ENCODE data around the gene COLEC12.
"Not testable (repeated sequence)": the region's sequence is repeated elsewhere in the genome, so short reads cannot be mapped to it uniquely, and the experiment has no call there.

Gene COLEC12

GRCh38 chr18:306608-307255 is 193.8 kb downstream of the COLEC12 start:
- no peaks in the 10 kb centered on the region for H3K9me3 ChIP-seq (ENCODE audit: control insufficient read depth, low read length)
- H3K27me3 ChIP-seq (replicated peaks; ENCODE audit: control insufficient read depth, insufficient read depth, low read length): peaks cover 17% of the 10 kb centered on the region
- H3K4me1 ChIP-seq (ENCODE audit: control insufficient read depth, insufficient read depth, low read length): no peaks in the 10 kb centered on the region
- H3K4me3 ChIP-seq (ENCODE audit: low read length): no peak overlapping the region
- no peak overlapping the region for H3K9ac ChIP-seq (ENCODE audit: low read length)
- no peak for DNase-seq (ENCODE audit: low read depth)
- no peaks in the 10 kb centered on the region for H3K36me3 ChIP-seq (ENCODE audit: control insufficient read depth, insufficient read depth, low read length, severe bottlenecking)

GRCh38 chr18:305003-305501 is 195.4 kb downstream of the COLEC12 start:
- H3K9ac ChIP-seq (ENCODE audit: low read length): no peak overlapping the region
- no peak for DNase-seq (ENCODE audit: low read depth)
- no peaks in the 10 kb centered on the region for H3K36me3 ChIP-seq (ENCODE audit: control insufficient read depth, insufficient read depth, low read length, severe bottlenecking)
- H3K9me3 ChIP-seq (ENCODE audit: control insufficient read depth, low read length): no peaks in the 10 kb centered on the region
- peaks cover 17% of the 10 kb centered on the region for H3K27me3 ChIP-seq (replicated peaks; ENCODE audit: control insufficient read depth, insufficient read depth, low read length)
- no peaks in the 10 kb centered on the region for H3K4me1 ChIP-seq (ENCODE audit: control insufficient read depth, insufficient read depth, low read length)
- no peak overlapping the region for H3K4me3 ChIP-seq (ENCODE audit: low read length)

GRCh38 chr18:303607-304006 is 196.9 kb downstream of the COLEC12 start:
- Histone ChIP-seq H3K4me3 (ENCODE audit: low read length) (no peak overlapping the region), H3K9ac (ENCODE audit: low read length) (no peak overlapping the region), H3K27me3 (replicated peaks; ENCODE audit: control insufficient read depth, insufficient read depth, low read length) (peaks cover 11% of the 10 kb centered on the region), H3K36me3 (ENCODE audit: control insufficient read depth, insufficient read depth, low read length, severe bottlenecking) (no peaks in the 10 kb centered on the region), H3K9me3 (ENCODE audit: control insufficient read depth, low read length) (no peaks in the 10 kb centered on the region), H3K4me1 (ENCODE audit: control insufficient read depth, insufficient read depth, low read length) (no peaks in the 10 kb centered on the region)
- no peak for DNase-seq (ENCODE audit: low read depth)

GRCh38 chr18:303011-303410 is 197.5 kb downstream of the COLEC12 start:
- Histone ChIP-seq H3K27me3 (replicated peaks; ENCODE audit: control insufficient read depth, insufficient read depth, low read length) (peaks cover 8% of the 10 kb centered on the region), H3K9ac (ENCODE audit: low read length) (no peak overlapping the region), H3K36me3 (ENCODE audit: control insufficient read depth, insufficient read depth, low read length, severe bottlenecking) (no peaks in the 10 kb centered on the region), H3K4me1 (ENCODE audit: control insufficient read depth, insufficient read depth, low read length) (no peaks in the 10 kb centered on the region), H3K9me3 (ENCODE audit: control insufficient read depth, low read length) (no peaks in the 10 kb centered on the region), H3K4me3 (ENCODE audit: low read length) (no peak overlapping the region)
- DNase-seq (ENCODE audit: low read depth): no peak

GRCh38 chr18:302097-302496 is 198.4 kb downstream of the COLEC12 start:
- Histone ChIP-seq H3K9ac (ENCODE audit: low read length) (no peak overlapping the region), H3K4me1 (ENCODE audit: control insufficient read depth, insufficient read depth, low read length) (no peaks in the 10 kb centered on the region), H3K9me3 (ENCODE audit: control insufficient read depth, low read length) (no peaks in the 10 kb centered on the region), H3K4me3 (ENCODE audit: low read length) (no peak overlapping the region), H3K36me3 (ENCODE audit: control insufficient read depth, insufficient read depth, low read length, severe bottlenecking) (no peaks in the 10 kb centered on the region), H3K27me3 (replicated peaks; ENCODE audit: control insufficient read depth, insufficient read depth, low read length) (peaks cover 7% of the 10 kb centered on the region)
- no peak for DNase-seq (ENCODE audit: low read depth)

GRCh38 chr18:297936-298335 is 202.6 kb downstream of the COLEC12 start:
- no peak overlapping the region for H3K4me3 ChIP-seq (ENCODE audit: low read length)
- H3K27me3 ChIP-seq (replicated peaks; ENCODE audit: control insufficient read depth, insufficient read depth, low read length): no peaks in the 10 kb centered on the region
- H3K4me1 ChIP-seq (ENCODE audit: control insufficient read depth, insufficient read depth, low read length): peaks cover 9% of the 10 kb centered on the region
- DNase-seq (ENCODE audit: low read depth): no peak
- H3K36me3 ChIP-seq (ENCODE audit: control insufficient read depth, insufficient read depth, low read length, severe bottlenecking): no peaks in the 10 kb centered on the region
- H3K9me3 ChIP-seq (ENCODE audit: control insufficient read depth, low read length): no peaks in the 10 kb centered on the region
- H3K9ac ChIP-seq (ENCODE audit: low read length): no peak overlapping the region

- Histone ChIP-seq H3K36me3 (ENCODE audit: control insufficient read depth, insufficient read depth, low read length, severe bottlenecking) (no peaks in the 10 kb centered on the region), H3K4me1 (ENCODE audit: control insufficient read depth, insufficient read depth, low read length) (peaks cover 9% of the 10 kb centered on the region), H3K4me3 (ENCODE audit: low read length) (no peak overlapping the region), H3K27me3 (replicated peaks; ENCODE audit: control insufficient read depth, insufficient read depth, low read length) (no peaks in the 10 kb centered on the region), H3K9ac (ENCODE audit: low read length) (no peak overlapping the region), H3K9me3 (ENCODE audit: control insufficient read depth, low read length) (no peaks in the 10 kb centered on the region)
- DNase-seq (ENCODE audit: low read depth): peak; percentile 32
Measured at GRCh38 chr18:295756-296490, 204.6 kb downstream of the COLEC12 start.

- Histone ChIP-seq H3K4me3 (ENCODE audit: low read length) (no peak overlapping the region), H3K27me3 (replicated peaks; ENCODE audit: control insufficient read depth, insufficient read depth, low read length) (no peaks in the 10 kb centered on the region), H3K36me3 (ENCODE audit: control insufficient read depth, insufficient read depth, low read length, severe bottlenecking) (no peaks in the 10 kb centered on the region), H3K4me1 (ENCODE audit: control insufficient read depth, insufficient read depth, low read length) (peaks cover 9% of the 10 kb centered on the region), H3K9ac (ENCODE audit: low read length) (no peak overlapping the region), H3K9me3 (ENCODE audit: control insufficient read depth, low read length) (no peaks in the 10 kb centered on the region)
- DNase-seq (ENCODE audit: low read depth): no peak
Measured at GRCh38 chr18:294566-294965, 205.9 kb downstream of the COLEC12 start.

GRCh38 chr18:293536-293935 is 207.0 kb downstream of the COLEC12 start:
- DNase-seq (ENCODE audit: low read depth): peak; percentile 65
- H3K4me3 ChIP-seq (ENCODE audit: low read length): no peak overlapping the region

GRCh38 chr18:292271-292670 is 208.2 kb downstream of the COLEC12 start:
- Histone ChIP-seq H3K9ac (ENCODE audit: low read length) (no peak overlapping the region), H3K36me3 (ENCODE audit: control insufficient read depth, insufficient read depth, low read length, severe bottlenecking) (no peaks in the 10 kb centered on the region), H3K27me3 (replicated peaks; ENCODE audit: control insufficient read depth, insufficient read depth, low read length) (no peaks in the 10 kb centered on the region), H3K4me1 (ENCODE audit: control insufficient read depth, insufficient read depth, low read length) (peaks cover 9% of the 10 kb centered on the region), H3K4me3 (ENCODE audit: low read length) (no peak overlapping the region), H3K9me3 (ENCODE audit: control insufficient read depth, low read length) (no peaks in the 10 kb centered on the region)
- no peak for DNase-seq (ENCODE audit: low read depth)

More at GRCh38 chr18:293536-293935, 207.0 kb downstream of the COLEC12 start:
- H3K9ac ChIP-seq (ENCODE audit: low read length): no peak overlapping the region
- no peaks in the 10 kb centered on the region for H3K9me3 ChIP-seq (ENCODE audit: control insufficient read depth, low read length)
- peaks cover 9% of the 10 kb centered on the region for H3K4me1 ChIP-seq (ENCODE audit: control insufficient read depth, insufficient read depth, low read length)
- H3K36me3 ChIP-seq (ENCODE audit: control insufficient read depth, insufficient read depth, low read length, severe bottlenecking): no peaks in the 10 kb centered on the region
- H3K27me3 ChIP-seq (replicated peaks; ENCODE audit: control insufficient read depth, insufficient read depth, low read length): no peaks in the 10 kb centered on the region

GRCh38 chr18:289970-290369 is 210.5 kb downstream of the COLEC12 start:
- not testable (repeated sequence) for H3K4me1 ChIP-seq (ENCODE audit: control insufficient read depth, insufficient read depth, low read length); H3K4me3 ChIP-seq (ENCODE audit: low read length); DNase-seq (ENCODE audit: low read depth); H3K9ac ChIP-seq (ENCODE audit: low read length); H3K36me3 ChIP-seq (ENCODE audit: control insufficient read depth, insufficient read depth, low read length, severe bottlenecking); H3K9me3 ChIP-seq (ENCODE audit: control insufficient read depth, low read length); H3K27me3 ChIP-seq (replicated peaks; ENCODE audit: control insufficient read depth, insufficient read depth, low read length)

All from adipocyte (in vitro differentiated cells).